Ovary (tissue), 3 donors: Measurements from ENCODE around the gene DMRTC2.

Source experiments
- EP300 ChIP-seq: sonication (generic); formaldehyde crosslinking; IDR thresholded peaks from one replicate; pipeline ENCODE4 v1.6.1; 2017; ENCODE audit warnings: antibody characterized with exemption
- POLR2A ChIP-seq: fragments of 450-650 bp; IDR thresholded peaks from one replicate; pipeline ENCODE4 v1.6.1; 2017; ENCODE audit warnings: antibody characterized with exemption, mild to moderate bottlenecking, moderate library complexity
- TF ChIP-seq, protein P1 (sequence below), 3 donors: fragments of 450-650 bp in 2 of 3; fragments of 200-600 bp in 1 of 3; IDR thresholded peaks; one replicate each; pipeline versions ENCODE4 v1.5.1 to v1.8.0; 2016 to 2022; ENCODE audit warnings: antibody characterized with exemption in 3 of 3, mild to moderate bottlenecking in 1 of 3
- donor health status: DM: no; HTN: no; CAD: no.

DNA sequence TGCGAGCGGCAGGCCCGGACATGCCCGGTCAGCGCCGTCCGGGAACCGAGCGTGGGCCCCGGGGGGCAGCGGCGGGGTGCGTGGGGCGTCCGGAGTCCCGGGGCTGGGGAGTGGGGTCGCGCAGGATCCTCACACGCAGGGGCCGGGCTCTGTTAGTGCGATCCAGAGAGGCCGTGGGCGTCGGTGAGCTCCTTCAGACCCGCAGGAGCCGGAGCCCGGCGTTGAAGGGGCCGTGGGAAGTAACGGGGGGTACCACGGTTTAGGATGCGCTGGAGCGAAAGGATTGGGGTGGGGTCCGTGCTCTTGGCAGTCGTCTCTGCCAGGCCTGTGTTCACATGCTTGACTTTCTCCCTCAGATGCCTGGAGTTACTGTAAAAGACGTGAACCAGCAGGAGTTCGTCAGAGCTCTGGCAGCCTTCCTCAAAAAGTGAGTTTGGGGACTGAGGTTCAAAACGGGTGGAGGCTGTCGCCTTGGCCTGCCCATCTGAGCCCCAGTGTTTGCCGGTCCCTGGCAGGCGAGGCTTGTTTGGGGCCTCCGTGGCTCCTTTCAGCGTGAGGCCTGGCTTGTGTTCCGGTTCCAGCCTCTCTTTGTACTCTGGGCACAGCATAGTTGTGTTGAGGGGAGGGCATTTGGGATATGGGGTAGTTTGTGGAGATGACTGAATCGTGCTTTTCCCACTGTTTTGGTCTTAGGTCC lies 15.7 kb downstream of the DMRTC2 start:
- TF ChIP-seq, protein P1, sequence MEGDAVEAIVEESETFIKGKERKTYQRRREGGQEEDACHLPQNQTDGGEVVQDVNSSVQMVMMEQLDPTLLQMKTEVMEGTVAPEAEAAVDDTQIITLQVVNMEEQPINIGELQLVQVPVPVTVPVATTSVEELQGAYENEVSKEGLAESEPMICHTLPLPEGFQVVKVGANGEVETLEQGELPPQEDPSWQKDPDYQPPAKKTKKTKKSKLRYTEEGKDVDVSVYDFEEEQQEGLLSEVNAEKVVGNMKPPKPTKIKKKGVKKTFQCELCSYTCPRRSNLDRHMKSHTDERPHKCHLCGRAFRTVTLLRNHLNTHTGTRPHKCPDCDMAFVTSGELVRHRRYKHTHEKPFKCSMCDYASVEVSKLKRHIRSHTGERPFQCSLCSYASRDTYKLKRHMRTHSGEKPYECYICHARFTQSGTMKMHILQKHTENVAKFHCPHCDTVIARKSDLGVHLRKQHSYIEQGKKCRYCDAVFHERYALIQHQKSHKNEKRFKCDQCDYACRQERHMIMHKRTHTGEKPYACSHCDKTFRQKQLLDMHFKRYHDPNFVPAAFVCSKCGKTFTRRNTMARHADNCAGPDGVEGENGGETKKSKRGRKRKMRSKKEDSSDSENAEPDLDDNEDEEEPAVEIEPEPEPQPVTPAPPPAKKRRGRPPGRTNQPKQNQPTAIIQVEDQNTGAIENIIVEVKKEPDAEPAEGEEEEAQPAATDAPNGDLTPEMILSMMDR (IDR thresholded peaks at IDR 0.05) = no peak
- TF ChIP-seq POLR2A = no peak
- no peak for TF ChIP-seq EP300
